DOHH2 (cell line): ENCODE results near the gene CTAGE6.
"Not testable (repeated sequence)": the region's sequence is repeated elsewhere in the genome, so short reads cannot be mapped to it uniquely, and the experiment has no call there.

Experiments used
- H3F3A ChIP-seq: fragments of 200-600 bp; sonication (generic), shearing (Covaris generic); 2 replicates; pipeline ENCODE4 v1.6.0; 2016; ENCODE audit warnings: antibody characterized with exemption, mild to moderate bottlenecking; ENCODE audit not compliant: control insufficient read depth, insufficient read depth
- H3K27ac ChIP-seq: fragments of 200-600 bp; sonication (generic); 2 replicates; pipeline ENCODE4 v1.5.1; 2014; ENCODE audit warnings: low read depth, mild to moderate bottlenecking, low read length, moderate library complexity
- H3K27me3 ChIP-seq: fragments of 200-600 bp; sonication (generic); 2 replicates; pipeline ENCODE4 v1.6.1; 2014; ENCODE audit warnings: mild to moderate bottlenecking, low read length, mixed read lengths; ENCODE audit not compliant: control insufficient read depth
- H3K36me3 ChIP-seq: fragments of 200-600 bp; sonication (generic); 2 replicates; pipeline ENCODE4 v1.6.1; 2014; ENCODE audit warnings: mild to moderate bottlenecking, low read length, moderate library complexity, mixed read lengths; ENCODE audit not compliant: control insufficient read depth
- H3K4me1 ChIP-seq: fragments of 200-600 bp; sonication (generic); 2 replicates; pipeline ENCODE4 v1.6.1; 2014; ENCODE audit warnings: mild to moderate bottlenecking, low read length, mixed read lengths; ENCODE audit not compliant: control insufficient read depth
- H3K4me2 ChIP-seq: fragments of 200-600 bp; sonication (generic); 2 replicates; pipeline ENCODE4 v1.6.0; 2014; ENCODE audit warnings: mild to moderate bottlenecking, low read length, moderate library complexity
- H3K4me3 ChIP-seq: fragments of 200-600 bp; sonication (generic); 2 replicates; pipeline ENCODE4 v1.5.1; 2014; ENCODE audit warnings: mild to moderate bottlenecking, low read length, mixed read lengths
- H3K79me2 ChIP-seq: fragments of 200-600 bp; sonication (generic); 2 replicates; pipeline ENCODE4 v1.6.1; 2014; ENCODE audit warnings: mild to moderate bottlenecking, low read length, mixed read lengths; ENCODE audit not compliant: control insufficient read depth
- H3K9me2 ChIP-seq: fragments of 200-600 bp; sonication (generic); replicated peaks from 2 replicates; pipeline ENCODE4 v1.6.1; 2014; ENCODE audit warnings: mild to moderate bottlenecking, low read length, mixed read lengths; ENCODE audit not compliant: control insufficient read depth
- H3K9me3 ChIP-seq: fragments of 200-600 bp; sonication (generic); 2 replicates; pipeline ENCODE4 v1.6.1; 2014; ENCODE audit warnings: antibody characterized with exemption, low read length, mixed read lengths; ENCODE audit not compliant: control insufficient read depth, insufficient read depth
- H4K20me1 ChIP-seq: fragments of 200-600 bp; sonication (generic); 2 replicates; pipeline ENCODE4 v1.6.0; 2014; ENCODE audit warnings: low read depth, mild to moderate bottlenecking, antibody characterized with exemption, low read length, moderate library complexity; ENCODE audit not compliant: control insufficient read depth, insufficient read depth

CTAGE6 gene

DNA sequence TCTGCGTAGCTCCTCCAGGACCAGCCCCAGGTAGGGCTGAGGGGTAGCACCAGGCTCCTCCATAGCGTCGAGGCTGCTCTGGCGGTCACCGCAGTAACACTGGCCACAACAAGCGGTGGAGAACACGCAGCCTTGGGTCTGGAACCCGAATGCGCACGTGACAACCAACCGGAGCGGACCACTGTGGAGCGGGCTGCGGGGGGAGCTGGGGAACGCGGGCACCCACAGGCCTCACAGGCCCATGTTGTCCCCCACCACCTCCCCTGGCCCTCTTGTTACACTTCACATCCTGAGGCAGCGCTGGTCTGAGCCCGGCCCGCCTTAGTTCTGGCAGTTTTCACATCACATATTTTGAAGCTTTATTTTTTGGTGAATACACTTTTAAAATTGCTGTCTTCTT lies at the start of gene CTAGE6:
TSS of gene CTAGE6 (minus strand) at position 101 of the 400 bp plus-strand sequence. CDS start at position 63, 38 bp downstream.
- not testable (repeated sequence) for H3K4me1 ChIP-seq, H3K4me2 ChIP-seq, H3K9me3 ChIP-seq, H4K20me1 ChIP-seq, H3K79me2 ChIP-seq, H3K4me3 ChIP-seq, H3K9me2 ChIP-seq, H3F3A ChIP-seq, H3K27ac ChIP-seq, H3K36me3 ChIP-seq, H3K27me3 ChIP-seq

GRCh38 chr7:143806664-143807071 lies 49.2 kb upstream of the CTAGE6 start:
- not testable (repeated sequence) for H3K27ac ChIP-seq, H3K4me2 ChIP-seq, H3K9me2 ChIP-seq, H3K27me3 ChIP-seq, H3K9me3 ChIP-seq, H3K36me3 ChIP-seq, H3K4me1 ChIP-seq, H3K4me3 ChIP-seq, H3F3A ChIP-seq, H4K20me1 ChIP-seq, H3K79me2 ChIP-seq

GRCh38 chr7:143797896-143798290 lies 40.4 kb upstream of the CTAGE6 start:
- H3K9me2 ChIP-seq, H3K9me3 ChIP-seq, H3K4me1 ChIP-seq, H3K36me3 ChIP-seq, H3F3A ChIP-seq, H4K20me1 ChIP-seq, H3K4me2 ChIP-seq, H3K27ac ChIP-seq, H3K27me3 ChIP-seq, H3K4me3 ChIP-seq, H3K79me2 ChIP-seq: not testable (repeated sequence)

GRCh38 chr7:143797119-143797895 lies 39.8 kb upstream of the CTAGE6 start:
- not testable (repeated sequence) for H3K4me1 ChIP-seq, H3K4me2 ChIP-seq, H3K79me2 ChIP-seq, H3K27me3 ChIP-seq, H3K9me3 ChIP-seq, H3F3A ChIP-seq, H3K36me3 ChIP-seq, H3K4me3 ChIP-seq, H3K27ac ChIP-seq, H4K20me1 ChIP-seq, H3K9me2 ChIP-seq

GRCh38 chr7:143795653-143796052 lies 38.2 kb upstream of the CTAGE6 start:
- not testable (repeated sequence) for H3K79me2 ChIP-seq

GRCh38 chr7:143792633-143793032 lies 35.1 kb upstream of the CTAGE6 start:
- not testable (repeated sequence) for H3K9me2 ChIP-seq, H3K36me3 ChIP-seq, H3K4me3 ChIP-seq

More at GRCh38 chr7:143795653-143796052, 38.2 kb upstream of the CTAGE6 start:
- not testable (repeated sequence) for H3K27me3 ChIP-seq, H3K36me3 ChIP-seq, H4K20me1 ChIP-seq, H3K9me2 ChIP-seq, H3K9me3 ChIP-seq, H3K4me2 ChIP-seq, H3K4me1 ChIP-seq, H3F3A ChIP-seq, H3K4me3 ChIP-seq, H3K27ac ChIP-seq

DNA sequence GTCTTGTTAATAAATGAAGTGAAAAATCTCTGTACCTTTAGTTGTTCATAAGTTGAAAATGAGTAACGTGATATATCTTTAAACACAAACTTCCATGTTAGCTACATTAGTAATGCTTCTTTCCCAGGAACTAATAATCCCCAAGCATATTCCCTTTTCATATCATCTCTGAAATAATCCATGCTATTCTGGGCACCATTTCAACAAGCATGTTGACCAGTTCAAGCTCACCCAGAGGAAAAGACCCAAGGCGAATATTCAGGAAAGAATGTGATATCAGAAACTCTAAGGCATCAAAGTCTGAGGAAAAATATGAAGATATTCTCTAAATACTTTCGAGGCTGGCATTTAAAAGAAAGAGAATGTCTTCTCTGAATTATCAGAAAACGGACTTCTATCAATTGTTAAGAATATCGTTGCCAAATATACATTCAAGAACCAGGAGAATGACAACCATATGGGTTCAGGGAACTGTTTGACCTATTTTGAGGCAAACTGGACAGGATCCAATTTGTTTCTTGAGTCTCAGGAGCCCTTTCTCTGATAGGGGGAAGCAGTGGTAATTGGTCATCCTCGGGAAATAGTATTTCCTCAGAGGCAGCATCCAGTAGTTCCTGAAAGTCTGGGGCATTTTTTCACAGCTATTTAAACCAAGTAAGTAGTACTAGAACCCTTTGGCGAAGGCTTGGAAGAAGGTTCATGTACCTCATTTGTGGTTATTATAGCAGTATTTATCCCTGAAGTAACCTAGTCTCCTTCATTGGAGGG lies 28.1 kb upstream of the CTAGE6 start:
- H3K36me3 ChIP-seq, H3K79me2 ChIP-seq, H3F3A ChIP-seq, H3K4me3 ChIP-seq, H3K9me2 ChIP-seq, H3K27me3 ChIP-seq, H3K27ac ChIP-seq, H3K9me3 ChIP-seq, H3K4me2 ChIP-seq, H3K4me1 ChIP-seq, H4K20me1 ChIP-seq: not testable (repeated sequence)

More at GRCh38 chr7:143792633-143793032, 35.1 kb upstream of the CTAGE6 start:
- H4K20me1 ChIP-seq, H3K9me3 ChIP-seq, H3K79me2 ChIP-seq, H3K27ac ChIP-seq, H3K27me3 ChIP-seq, H3F3A ChIP-seq, H3K4me2 ChIP-seq, H3K4me1 ChIP-seq: not testable (repeated sequence)

- not testable (repeated sequence) for H3F3A ChIP-seq, H3K4me1 ChIP-seq, H3K79me2 ChIP-seq, H3K9me3 ChIP-seq, H3K36me3 ChIP-seq, H3K9me2 ChIP-seq, H3K4me2 ChIP-seq, H3K4me3 ChIP-seq, H4K20me1 ChIP-seq, H3K27me3 ChIP-seq, H3K27ac ChIP-seq
Measured at GRCh38 chr7:143779591-143779990, 22.1 kb upstream of the CTAGE6 start.
